Fibroblast of villous mesenchyme (primary cell): ENCODE data around the gene PIGX. TPM values are rescaled to one million over a fixed set of nuclear protein-coding genes. Genes with fewer than 3 reads are reported as not detected.
"Not testable (repeated sequence)": the region's sequence is repeated elsewhere in the genome, so short reads cannot be mapped to it uniquely, and the experiment has no call there.

Experiments
- DNase-seq: peaks from one replicate; pipeline ENCODE4 v3.0.0-alpha.2; 2010; ENCODE audit warnings: low read depth
- H3K4me3 ChIP-seq: 2 replicates; pipeline ENCODE4 v1.5.1; 2011; ENCODE audit warnings: low read depth, mild to moderate bottlenecking, low read length
- total RNA-seq: library from RNA; depleted of rRNA; stranded (reverse); fragments of >200 nt; gene quantifications from 2 replicates; pipeline ENCODE4 v1.2.3, GENCODE V29; 2012
- TF ChIP-seq, protein P1 (sequence below): IDR thresholded peaks from 2 replicates; pipeline ENCODE4 v1.5.1; 2012; ENCODE audit warnings: low read depth, mild to moderate bottlenecking, low read length; ENCODE audit not compliant: insufficient read depth

The PIGX gene
- total RNA-seq, 1 donor, result 31.1 TPM

GRCh38 chr3:196700801-196701200 is 11.4 kb upstream of the PIGX start:
- TF ChIP-seq, protein P1, sequence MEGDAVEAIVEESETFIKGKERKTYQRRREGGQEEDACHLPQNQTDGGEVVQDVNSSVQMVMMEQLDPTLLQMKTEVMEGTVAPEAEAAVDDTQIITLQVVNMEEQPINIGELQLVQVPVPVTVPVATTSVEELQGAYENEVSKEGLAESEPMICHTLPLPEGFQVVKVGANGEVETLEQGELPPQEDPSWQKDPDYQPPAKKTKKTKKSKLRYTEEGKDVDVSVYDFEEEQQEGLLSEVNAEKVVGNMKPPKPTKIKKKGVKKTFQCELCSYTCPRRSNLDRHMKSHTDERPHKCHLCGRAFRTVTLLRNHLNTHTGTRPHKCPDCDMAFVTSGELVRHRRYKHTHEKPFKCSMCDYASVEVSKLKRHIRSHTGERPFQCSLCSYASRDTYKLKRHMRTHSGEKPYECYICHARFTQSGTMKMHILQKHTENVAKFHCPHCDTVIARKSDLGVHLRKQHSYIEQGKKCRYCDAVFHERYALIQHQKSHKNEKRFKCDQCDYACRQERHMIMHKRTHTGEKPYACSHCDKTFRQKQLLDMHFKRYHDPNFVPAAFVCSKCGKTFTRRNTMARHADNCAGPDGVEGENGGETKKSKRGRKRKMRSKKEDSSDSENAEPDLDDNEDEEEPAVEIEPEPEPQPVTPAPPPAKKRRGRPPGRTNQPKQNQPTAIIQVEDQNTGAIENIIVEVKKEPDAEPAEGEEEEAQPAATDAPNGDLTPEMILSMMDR, result no peak
- no peak for DNase-seq

DNA sequence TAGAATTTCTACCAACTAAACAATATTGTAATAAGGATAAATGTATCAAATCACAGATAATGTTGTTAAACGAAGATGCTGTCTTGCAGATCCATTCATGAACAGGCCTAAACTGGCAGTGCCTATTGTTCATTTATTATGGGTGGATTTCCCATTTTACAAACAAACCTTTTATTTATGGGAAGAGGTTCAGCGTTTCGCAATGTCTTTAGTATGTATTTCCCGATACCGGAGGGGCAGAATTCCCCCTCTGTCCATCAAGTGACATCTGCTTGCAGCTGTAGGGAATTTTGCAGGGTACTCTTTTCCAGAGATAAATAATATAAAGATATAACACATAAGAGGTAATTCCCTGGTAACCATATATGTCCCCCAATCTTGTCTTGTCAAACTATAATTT is 5.8 kb upstream of the PIGX start:
- TF ChIP-seq, protein P1, result no peak
- no peak overlapping the region for H3K4me3 ChIP-seq
- no peak for DNase-seq

More at GRCh38 chr3:196700801-196701200, 11.4 kb upstream of the PIGX start:
- H3K4me3 ChIP-seq, result no peak overlapping the region

GRCh38 chr3:196706731-196707130 is 5.4 kb upstream of the PIGX start:
- no peak for DNase-seq
- no peak overlapping the region for H3K4me3 ChIP-seq
- TF ChIP-seq, protein P1, result no peak

DNA sequence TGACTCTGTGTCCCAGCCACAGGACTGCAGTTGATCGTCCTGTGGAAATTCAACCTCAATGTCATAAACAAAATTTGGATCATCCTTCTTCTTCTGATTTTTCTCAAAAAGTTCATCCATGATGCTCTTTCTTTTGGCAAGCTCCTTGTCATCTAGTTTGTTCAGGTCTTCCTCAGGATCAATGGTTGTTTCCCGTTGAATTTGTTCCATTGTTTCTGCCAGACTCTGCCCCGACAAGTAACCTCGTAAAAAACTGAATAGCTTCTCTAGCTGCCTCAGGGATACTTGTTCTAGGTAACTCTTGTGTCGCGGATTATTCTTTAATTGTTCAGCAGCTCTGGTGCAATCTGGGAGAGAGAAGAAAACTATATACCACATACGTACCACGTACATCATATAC is 4.6 kb upstream of the PIGX start:
- no peak overlapping the region for H3K4me3 ChIP-seq
- TF ChIP-seq, protein P1, result no peak

GRCh38 chr3:196708467-196708866 is 3.7 kb upstream of the PIGX start:
- TF ChIP-seq, protein P1, result no peak
- no peak overlapping the region for H3K4me3 ChIP-seq

More for the DNA sequence above, 4.6 kb upstream of the PIGX start:
- no peak for DNase-seq

GRCh38 chr3:196712514-196713413 is 587 bp downstream of the PIGX start:
- TF ChIP-seq, protein P1, result no peak
- H3K4me3 ChIP-seq, result peak overlapping the region; percentile 95
- peak; percentile 77 for DNase-seq

More at GRCh38 chr3:196708467-196708866, 3.7 kb upstream of the PIGX start:
- no peak for DNase-seq

- DNase-seq, H3K4me3 ChIP-seq: not testable (repeated sequence)
These were observed 5.0 kb downstream of the PIGX start for GRCh38 chr3:196717162-196717561.
